Measurements from ENCODE around the gene CXXC1.

Gene CXXC1

DNA sequence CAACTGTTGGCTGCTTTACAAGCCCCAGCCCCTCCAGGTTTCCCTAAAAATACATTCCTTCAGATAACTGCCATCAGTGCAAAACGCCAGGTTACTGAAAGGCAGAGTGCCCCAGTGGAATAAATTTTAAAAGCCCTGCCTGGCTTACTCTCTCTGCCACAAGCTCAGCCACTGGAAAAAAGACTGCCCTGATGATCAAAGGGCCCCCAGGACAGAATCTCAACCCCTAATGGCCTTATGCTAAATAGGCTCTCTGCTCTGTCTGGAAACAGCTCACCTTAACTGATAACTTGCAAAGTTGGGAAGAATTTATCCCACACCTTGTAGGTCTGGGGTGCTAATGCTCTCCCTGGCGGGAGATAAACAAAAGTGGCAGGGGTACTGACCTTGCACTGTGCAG is 55.1 kb downstream of the CXXC1 start:
- TF ChIP-seq CTCF (IDR thresholded peaks at IDR 0.05; ENCODE audit: low read depth, low read length) = no peak
- no peak overlapping the region for H3K4me3 ChIP-seq (ENCODE audit: low read depth, low read length)

More for the DNA sequence above, 55.1 kb downstream of the CXXC1 start:
- H3K36me3 ChIP-seq = no peaks in the 10 kb centered on the region
- H3K27me3 ChIP-seq (ENCODE audit: insufficient read depth, low read depth, severe bottlenecking) = no peaks in the 10 kb centered on the region
- no peak for DNase-seq
- H3K27ac ChIP-seq = no peak overlapping the region
- peaks cover 3% of the 10 kb centered on the region for H3K9me3 ChIP-seq (ENCODE audit: severe bottlenecking)

Measured in WERI-Rb-1 (cell line).